T-helper 2 cell treated with Interferon-gamma antibody and Interleukin-4, amounts not matched to agents 100 ng/mL and 5 ng/mL, for 36 hours (primary cell): ENCODE data around the gene NRG3. TPM values are rescaled to one million over a fixed set of nuclear protein-coding genes. Genes with fewer than 3 reads are reported as not detected.

Source experiments
- intact Hi-C: fragments of 100-400 bp; cut with micrococcal nuclease; formaldehyde crosslinking; loops from one replicate; pipeline ENCODE4 v1.15.1; 2023
- total RNA-seq: library from RNA; stranded (reverse); gene quantifications from 2 replicates; pipeline ENCODE4 v1.2.3, GENCODE V29; 2022

Gene NRG3
- total RNA-seq, 1 donor from 2014 or later, result not detected

DNA sequence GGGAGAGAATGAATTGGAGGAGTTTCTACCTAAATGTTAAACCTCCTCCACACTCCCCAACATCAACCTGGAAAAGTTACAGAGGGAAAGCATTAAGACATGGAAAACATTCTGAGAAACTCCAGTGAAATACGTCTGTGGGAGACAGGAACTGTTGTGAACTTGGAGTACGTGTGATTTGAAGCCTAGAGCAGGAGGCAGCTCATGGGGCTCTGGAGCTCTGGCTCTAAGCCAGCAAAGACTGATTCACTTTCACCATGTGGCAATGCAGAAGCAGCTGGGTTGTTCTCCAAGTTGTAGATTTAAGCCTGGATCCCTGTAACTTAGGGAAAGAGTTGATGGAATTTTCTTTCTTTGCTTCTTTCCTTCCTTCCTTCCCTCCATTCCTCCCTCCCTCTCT lies 503.2 kb downstream of the NRG3 start:
- intact Hi-C loops, result no loop called here

DNA sequence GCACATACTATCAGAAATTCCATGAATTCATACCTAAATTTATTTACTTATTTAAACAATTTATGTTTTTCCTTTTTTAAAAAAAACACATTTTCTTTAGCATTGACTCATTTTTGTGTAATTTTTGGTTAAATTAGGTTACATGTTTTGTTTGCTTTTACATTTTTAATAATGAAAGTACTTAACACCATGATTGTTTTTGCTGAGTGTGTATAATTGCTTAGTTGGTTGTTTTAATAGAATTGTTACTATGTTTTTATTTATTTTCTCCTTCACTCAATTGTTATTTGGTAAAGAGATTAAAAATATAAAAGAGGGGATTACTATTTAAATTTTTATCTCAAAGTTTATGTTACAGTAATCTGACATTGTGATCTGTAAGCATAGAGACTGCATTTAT lies 508.4 kb downstream of the NRG3 start:
- intact Hi-C loops, result no loop called here

DNA sequence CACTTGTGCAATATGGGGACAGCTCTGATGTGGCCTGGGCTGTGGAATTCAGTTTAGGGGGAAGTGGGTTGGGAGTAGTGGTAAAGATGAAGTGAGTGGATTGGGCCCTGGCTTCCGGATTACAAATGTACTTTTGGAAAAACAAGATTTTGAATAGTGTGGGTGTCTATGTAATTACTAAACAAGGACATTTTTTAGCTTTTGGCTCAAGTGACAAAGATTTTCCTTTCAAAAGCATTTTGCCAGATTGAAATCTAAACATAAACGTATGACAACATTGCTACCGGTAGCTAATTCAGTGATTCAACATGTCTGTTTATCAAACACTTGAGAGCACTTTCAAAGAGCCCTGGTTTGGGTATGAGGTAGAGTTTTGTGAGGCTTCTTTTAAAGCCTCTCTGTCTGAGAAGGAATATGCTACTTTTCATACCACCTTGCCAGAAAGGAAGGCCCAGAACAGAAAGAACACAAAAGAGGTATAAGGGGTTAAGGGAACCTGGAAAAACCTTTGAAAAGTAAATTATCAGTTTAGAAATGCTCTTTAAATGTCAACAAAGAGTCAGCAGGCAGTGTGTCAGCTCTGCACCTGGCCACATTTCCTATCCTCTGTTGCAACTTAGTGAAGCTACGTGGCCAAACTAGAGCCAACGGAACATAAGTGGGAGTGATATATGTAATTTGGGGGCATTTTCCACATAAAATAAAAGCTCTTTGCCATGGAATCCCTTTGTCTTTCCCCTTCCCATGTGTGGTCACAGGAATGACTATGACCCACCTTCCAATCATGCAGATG lies 516.1 kb downstream of the NRG3 start:
- intact Hi-C loops, result no loop called here

DNA sequence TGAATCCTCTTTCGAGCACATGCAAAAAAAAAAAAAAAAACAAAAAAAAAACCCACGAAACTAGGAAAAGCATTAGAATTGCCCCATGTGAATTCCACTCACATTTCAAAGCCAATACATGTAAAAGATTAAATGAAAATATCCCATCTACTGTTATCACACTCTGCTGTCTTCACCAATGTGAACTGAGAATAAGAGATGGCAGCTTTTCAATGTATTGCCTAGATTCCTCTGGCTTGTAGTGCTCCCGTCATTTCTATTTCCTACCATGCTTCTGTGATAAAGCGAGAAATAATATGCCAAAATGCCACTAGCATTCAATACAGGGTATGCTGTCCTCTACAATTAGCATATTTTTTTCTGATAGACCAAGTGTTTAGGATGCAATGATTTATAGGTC lies 517.0 kb downstream of the NRG3 start:
- intact Hi-C loops, result no loop called here

DNA sequence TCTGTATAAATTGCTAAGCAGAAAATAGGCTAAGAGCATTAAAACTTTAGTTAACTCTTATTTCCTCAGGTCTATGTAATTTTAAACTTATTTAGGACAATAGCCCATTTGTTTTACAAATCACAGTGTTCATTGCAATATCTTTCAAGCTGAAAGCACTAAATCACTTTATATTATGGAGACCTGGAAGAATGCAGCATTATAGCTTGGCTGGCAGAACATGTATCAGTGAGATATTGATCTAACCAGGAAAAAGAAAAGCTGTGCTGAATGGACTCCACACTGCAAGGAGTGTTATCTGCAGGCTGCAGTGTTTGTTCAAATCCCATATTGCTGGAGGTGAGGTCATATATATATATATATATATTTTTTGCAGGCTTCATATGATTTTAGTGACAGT lies 517.5 kb downstream of the NRG3 start:
- intact Hi-C loops, result no loop called here

DNA sequence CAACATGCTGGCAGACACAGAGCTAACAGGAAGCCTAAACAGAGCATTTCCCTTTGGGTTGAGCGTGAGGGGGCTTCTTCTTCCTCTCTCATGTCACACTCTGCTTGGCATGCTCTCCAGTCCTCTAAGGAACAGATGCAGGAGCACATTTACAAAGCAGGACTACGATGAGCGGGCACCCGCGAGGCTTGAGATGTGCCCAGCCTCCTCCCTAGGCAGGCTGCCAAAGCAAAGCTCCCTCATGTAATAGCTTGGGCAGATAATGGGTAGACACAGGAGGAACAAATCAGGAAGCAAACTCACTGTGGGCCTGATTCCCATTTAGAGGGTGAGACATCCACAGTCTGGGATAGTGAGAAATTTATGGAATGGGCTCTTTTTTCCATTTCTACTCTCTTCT lies 519.1 kb downstream of the NRG3 start:
- intact Hi-C loops, result no loop called here

DNA sequence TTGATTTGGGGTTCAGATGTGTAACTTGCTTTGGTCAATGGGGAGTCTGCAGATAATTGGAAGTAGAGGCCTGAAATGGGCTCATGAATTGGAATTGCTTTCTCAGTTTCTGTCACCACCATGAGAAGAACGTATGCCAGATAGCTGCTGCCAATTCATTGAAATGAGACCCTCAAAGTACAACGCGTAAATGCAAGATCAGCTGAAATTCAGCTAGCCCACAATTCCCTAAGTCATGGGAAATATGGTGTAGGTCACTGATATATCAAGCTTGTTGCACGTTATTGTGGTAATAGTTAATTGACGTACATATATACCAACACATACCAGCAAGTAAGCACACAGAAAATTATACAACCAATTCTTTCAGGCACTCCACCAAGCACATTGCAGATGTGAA lies 520.0 kb downstream of the NRG3 start:
- intact Hi-C loops, result no loop called here

DNA sequence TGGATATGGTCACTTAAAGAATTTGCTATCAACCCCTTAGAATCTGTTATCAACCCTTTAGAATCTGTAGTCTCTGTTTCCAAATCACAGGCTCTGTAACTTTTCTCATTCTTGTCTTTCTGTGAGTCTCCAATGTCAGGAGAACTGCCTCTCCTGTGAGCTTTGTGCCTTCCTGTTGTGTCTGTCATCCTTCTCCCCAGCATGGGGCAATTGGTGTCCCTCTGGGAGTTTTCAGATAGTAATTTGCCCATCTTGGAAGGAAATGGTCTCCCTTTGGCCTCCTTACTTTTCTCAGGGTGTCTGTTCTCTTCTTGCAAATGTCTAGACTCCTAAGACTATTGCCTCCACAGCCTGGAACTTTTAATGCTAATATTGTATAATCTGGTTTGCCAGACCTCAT lies 521.9 kb downstream of the NRG3 start:
- intact Hi-C loops, result no loop called here

DNA sequence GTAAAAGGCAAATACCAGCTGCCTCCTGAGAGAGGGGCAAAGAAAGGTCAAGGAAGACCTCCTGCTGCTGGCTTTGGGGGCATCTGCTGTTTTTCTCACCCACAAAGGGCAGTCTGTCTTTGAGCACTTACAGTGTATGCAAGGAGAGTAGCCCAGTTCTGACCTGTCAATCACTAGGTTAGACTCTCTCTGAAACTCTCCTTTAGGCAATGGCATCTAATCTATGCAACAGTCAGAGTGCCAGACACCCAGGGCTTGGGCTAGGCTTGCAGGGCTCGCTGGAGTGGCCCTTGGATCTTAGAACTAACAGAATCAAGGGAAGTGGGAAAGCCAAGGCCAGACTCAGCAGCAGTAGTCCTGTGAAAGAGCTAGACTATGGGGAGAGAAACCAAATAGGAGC lies 522.9 kb downstream of the NRG3 start:
- intact Hi-C loops, result no loop called here

DNA sequence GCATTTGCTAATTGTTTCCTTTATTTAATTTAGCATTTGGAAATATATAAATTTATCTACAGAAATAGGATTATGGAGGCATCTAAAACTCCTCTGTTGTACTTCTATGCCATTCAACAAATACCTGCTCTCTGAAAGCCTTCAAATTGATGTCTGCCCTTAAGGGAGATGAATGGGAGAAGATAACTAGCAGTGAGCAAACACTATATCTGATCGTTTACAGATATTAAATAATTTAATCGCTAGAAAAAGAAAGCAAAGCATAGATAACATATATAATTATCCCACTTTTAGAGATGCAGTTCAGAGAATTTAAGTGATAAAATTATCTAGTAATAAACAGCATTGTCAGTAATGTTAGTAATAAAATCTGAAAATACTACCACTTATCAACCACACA lies 524.9 kb downstream of the NRG3 start:
- intact Hi-C loops, result no loop called here

DNA sequence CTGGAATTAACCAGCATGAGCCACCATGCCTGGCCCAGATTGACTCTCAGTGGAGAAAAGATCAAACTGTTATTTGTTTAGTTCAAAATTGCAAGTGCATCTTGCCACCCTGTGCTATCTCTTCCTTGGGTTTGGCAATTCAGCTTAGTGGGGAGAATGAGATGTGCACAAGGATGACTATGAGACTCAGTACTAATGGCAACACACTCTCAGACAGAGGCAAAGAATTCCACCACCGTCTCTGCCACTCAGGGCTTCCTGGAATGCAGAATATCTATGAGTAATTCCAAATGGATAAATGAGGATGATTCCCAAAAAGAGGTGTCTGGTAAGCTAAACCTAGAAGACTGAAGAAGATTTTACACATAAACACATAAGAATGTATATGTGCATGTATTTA lies 525.8 kb downstream of the NRG3 start:
- intact Hi-C loops, result no loop called here

DNA sequence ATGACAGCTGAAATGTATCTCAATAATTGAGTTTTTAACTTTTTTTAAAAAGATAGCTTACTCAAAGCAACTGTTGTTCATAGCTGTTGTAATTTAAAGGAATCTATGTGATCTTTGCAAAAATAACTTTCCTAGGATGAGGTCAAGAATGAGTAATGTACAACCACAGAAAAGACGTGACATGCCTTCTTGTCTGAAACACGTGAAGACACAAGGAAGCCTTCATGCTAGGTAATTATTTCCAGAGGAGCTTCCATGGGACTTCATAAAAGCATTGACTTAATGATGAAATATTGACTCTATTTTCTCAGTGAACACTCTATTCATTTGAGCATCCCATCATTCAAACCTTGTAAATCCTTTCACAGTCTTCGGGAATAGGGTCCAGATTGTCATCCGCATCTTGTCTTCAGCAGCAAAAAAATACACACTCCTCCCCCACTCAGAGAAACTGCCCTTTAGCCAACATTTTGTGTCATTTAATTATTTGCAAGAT lies 528.0 kb downstream of the NRG3 start:
- intact Hi-C loops, result no loop called here

DNA sequence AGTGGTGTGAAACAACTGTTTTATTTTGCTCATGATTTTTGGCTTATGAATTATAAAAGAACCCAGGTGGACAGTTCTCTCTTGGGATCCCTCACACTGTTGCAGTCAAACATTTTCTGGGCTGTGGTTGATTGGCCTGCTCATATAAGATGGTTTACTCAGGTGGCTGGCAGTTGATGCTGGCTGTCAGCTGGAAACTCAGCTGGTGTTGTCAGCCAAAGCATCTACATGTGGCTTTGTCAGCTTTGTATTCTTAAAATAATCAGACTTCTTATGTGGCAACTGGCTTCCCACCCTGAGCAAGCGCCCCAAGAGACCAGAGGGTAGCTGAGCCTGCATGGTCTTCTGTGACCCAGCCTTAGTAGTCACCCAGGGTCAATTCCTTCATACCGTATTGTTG lies 534.7 kb downstream of the NRG3 start:
- intact Hi-C loops, result no loop called here

DNA sequence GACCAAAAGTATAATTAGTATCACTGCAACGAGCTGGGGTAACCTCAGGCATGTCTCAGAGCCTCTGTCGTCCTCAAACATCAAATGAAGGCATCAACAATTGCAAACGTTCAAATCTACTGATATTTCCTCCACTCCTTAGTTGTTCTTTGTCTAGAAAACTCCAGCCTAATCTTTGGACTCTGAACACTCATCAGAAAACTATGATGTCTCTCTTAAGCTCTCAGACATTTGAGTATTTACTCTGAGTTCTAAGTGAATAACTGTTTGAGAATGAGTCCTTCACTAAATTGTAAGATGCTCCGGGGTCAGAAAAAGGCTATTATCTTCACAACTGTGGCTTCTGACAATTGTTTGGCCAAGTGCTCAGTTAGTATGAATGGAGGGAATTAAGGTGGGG lies 536.4 kb downstream of the NRG3 start:
- intact Hi-C loops, result no loop called here

DNA sequence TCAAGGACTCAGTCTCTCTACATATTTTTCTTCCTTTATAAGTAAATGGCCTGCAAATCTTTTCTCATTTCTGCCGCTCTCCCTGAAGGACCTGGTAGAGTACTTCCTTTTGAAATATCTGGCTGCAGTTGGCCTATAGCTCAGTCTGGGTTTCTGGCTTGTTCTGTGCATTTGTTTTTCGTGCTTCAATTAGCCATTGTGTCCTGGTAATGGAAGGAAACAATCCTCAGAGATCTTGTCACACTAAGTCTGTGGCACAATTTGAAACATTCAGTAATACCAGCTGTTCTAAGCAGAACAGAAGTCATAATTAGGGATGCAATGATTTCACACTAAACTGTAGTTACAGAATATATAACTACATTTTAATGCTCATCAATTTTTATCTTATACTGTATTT lies 545.0 kb downstream of the NRG3 start:
- intact Hi-C loops, result no loop called here

DNA sequence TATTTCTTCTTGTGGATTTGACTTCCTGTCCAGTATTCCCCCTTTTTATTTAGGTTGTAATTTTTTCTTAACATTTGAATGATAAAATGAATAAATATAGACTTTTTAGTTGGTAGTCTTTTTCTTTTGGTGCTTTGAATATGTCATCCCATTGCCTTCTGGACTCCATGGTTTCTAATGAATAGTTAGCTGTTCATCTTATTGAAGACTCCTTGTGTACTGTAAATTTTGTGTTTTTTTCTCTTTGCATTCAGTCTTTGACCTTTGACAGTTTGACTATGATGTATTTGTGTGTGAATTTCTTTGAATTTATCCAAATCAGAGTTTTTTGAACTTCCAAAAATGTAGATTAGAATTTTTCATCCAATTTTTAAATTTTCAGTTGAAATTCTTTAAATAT lies 554.3 kb downstream of the NRG3 start:
- intact Hi-C loops, result no loop called here

DNA sequence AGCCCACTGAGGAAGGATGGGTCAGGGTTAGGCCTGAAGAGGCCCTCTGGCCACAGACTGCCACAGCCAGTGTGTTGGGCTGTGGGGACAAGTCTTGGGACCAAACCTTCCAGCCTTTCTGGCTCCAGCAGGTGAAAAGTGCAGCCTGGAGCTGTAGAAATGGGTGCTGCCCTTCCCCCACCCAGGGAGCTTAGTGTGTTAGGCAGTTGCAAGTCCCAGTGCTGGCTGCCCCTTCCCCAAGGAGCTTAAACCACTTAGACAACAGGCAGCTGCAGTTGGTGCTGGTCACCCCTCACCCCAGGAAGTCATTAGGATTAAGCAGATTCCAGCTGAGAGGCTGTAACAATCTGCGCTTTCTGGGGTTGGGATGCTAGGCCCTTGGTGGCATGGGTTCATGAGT lies 563.3 kb downstream of the NRG3 start:
- intact Hi-C loops, result no loop called here

DNA sequence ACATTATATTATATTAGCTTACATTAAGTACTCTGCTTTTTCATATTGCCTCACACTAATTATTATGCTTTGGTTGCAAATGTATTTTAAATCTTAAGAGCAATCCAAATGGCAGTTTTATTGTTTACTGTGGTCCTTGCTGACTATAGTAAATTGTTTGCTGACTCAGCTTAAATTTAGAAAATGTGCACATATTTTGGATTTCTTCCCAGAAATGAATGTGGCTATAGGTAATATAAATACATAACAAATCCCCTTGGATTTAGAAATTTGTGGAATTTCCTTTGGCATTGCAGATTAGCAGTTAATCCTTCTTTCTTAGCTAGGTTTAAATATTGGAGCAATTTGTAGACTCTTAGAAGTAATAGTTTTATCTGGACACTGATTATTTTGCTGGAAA lies 565.8 kb downstream of the NRG3 start:
- intact Hi-C loops, result no loop called here

DNA sequence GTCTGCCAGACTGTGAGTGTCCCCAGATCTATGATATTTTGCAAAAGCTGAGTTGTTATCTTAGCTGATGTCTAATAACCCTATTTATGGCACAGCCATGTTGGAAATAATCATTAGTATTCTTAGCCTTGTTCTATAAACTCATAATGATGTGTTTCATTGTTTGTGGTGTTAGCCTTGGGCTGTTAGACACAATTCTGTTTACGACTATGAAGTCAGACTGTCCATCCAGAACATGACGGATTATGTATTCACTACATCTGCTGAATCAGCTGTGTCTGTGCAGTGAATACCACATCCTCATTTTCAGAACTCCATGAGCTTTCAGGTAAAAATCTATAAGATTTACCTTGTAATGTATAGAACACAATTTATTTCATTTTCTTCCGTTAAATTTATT lies 577.1 kb downstream of the NRG3 start:
- intact Hi-C loops, result no loop called here

DNA sequence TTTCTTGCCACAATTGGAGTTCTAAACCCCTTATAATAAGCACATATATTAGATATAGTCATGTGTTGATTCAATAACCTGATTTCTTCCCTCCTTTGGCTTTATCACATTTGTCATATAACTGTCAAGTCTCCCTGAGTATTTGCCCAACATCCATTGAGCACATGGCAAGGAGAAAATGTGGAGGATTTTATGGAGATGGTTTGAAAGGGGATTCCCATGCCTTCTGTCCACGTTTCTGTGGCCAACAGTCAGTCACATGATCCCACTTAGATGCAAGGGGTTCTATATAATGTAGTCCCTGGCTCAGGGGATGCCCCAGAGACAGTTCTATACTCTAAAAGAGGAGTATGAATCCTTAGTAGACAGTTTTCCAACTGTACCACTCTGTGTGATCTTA lies 577.7 kb downstream of the NRG3 start:
- intact Hi-C loops, result no loop called here

DNA sequence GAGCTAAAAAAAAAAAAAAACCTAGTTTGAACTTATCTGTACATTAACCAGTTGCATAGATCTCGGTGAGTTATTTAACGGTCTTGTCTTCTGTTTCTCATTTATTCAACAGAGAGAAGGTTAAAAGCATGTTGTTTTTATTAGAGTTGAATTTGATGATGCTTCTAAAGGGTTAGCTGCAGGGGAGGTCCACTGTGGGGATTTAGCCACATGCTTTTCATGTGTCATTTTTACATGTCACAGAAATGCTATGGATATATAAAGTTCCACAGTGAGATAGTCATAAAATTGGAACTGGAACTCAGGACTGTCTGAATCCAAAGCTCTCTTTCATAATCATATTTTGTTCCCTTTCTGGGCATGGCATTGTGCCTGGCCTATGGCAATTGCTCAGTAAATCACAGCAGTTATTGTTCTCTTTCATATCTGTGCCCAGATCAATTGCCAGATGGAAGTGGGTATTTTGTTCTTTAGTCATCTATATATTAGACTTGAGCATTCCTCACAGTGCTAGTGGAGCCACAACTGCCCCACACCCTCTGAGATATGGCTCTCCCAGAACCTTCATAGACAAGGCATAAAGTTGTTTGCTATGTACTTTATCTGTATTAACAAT lies 578.8 kb downstream of the NRG3 start:
- intact Hi-C loops, result no loop called here

DNA sequence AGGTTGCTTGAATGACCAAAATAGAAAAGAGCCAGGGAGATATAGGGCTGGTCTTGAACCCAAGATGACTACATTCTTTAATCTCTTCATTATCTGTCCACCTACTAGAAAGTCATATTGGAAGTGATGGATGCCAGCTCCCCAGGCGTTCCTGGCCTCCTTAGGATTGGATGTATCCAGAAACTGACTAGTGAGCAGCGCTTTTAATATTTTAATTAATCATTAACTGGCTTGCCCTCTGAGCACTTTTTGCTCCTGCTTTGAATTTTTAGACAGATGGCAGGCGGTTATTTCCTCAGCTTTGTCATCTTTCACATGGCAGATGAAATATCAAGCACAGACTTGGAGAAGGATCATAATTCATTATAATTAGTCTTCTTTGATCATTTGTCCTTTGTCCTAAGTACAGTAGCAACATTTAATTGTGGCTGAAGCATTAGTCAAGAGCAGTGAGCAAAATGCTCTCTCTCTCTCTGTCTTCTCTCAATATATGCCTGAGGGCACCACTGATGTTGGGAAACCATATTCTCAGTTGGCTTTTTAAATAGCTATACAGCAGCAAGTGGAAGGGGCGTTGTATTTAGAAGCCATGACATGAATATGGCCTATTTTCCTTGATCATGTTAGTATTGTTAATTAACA lies 588.0 kb downstream of the NRG3 start:
- intact Hi-C loops, result no loop called here

DNA sequence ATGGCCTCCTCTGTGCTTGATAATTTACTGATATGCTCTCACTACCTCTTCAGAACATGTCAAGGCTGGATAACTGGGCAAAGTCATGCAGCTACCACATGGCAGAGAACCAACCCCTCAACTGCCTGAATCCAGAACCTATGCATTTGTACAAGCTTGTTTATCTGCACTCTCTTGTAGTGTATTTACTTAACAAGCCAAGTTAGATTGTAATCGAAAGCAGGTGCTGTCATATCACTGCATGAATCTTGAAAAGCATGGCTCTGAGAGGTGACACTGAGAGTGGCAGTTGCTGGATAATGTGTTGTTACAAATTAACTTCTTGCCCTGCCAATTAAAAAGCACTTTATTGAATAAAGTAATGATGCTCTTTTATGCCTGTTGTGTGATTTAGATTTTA lies 588.6 kb downstream of the NRG3 start:
- intact Hi-C loops, result no loop called here
